HS-27A (cell line): Measurements from ENCODE around the gene MRPL18.
"Not testable (repeated sequence)": the region's sequence is repeated elsewhere in the genome, so short reads cannot be mapped to it uniquely, and the experiment has no call there.

Source experiments
- DNase-seq: peaks from one replicate; pipeline ENCODE4 v3.0.0-alpha.2; 2012; ENCODE audit warnings: low read depth, missing footprints

Gene MRPL18

GRCh38 chr6:159777240-159777904 is 12.9 kb upstream of the MRPL18 start:
- DNase-seq, result no peak

- DNase-seq, result no peak
Observed at GRCh38 chr6:159778131-159778530, 12.1 kb upstream of the MRPL18 start.

GRCh38 chr6:159778542-159779103 is 11.6 kb upstream of the MRPL18 start:
- DNase-seq, result no peak

- DNase-seq, result no peak
Observed at GRCh38 chr6:159788276-159788675, 2.0 kb upstream of the MRPL18 start.

GRCh38 chr6:159788753-159789376 is 1.4 kb upstream of the MRPL18 start:
- DNase-seq, result peak; percentile 14

- DNase-seq, result peak; percentile 99
Observed at GRCh38 chr6:159789377-159790148, 704 bp upstream of the MRPL18 start, which contains the start of gene TCP1. TCP1 (minus strand) TSS chr6:159789602; CDS start chr6:159789468, 134 bp downstream.

- no peak for DNase-seq
Observed at GRCh38 chr6:159790956-159791598, 810 bp downstream of the MRPL18 start.

GRCh38 chr6:159794976-159795375 is 4.7 kb downstream of the MRPL18 start:
- not testable (repeated sequence) for DNase-seq

GRCh38 chr6:159797554-159797953 is 7.3 kb downstream of the MRPL18 start:
- no peak for DNase-seq

GRCh38 chr6:159800141-159800865 is 10.0 kb downstream of the MRPL18 start, which contains the start of gene PNLDC1:
PNLDC1 (plus strand) TSS chr6:159800276; CDS start chr6:159800308, 32 bp downstream.
- no peak for DNase-seq

- DNase-seq, result no peak
Observed at GRCh38 chr6:159801935-159802334, 11.7 kb downstream of the MRPL18 start.

GRCh38 chr6:159804504-159804903 is 14.2 kb downstream of the MRPL18 start:
- no peak for DNase-seq

- no peak for DNase-seq
Observed at GRCh38 chr6:159805440-159806020, 15.3 kb downstream of the MRPL18 start.

- DNase-seq, result no peak
Observed at GRCh38 chr6:159806021-159806458, 15.8 kb downstream of the MRPL18 start.

GRCh38 chr6:159807150-159807858 is 17.0 kb downstream of the MRPL18 start:
- DNase-seq, result no peak

- DNase-seq, result no peak
Observed at GRCh38 chr6:159808647-159809046, 18.4 kb downstream of the MRPL18 start.

GRCh38 chr6:159809149-159809548 is 18.9 kb downstream of the MRPL18 start:
- no peak for DNase-seq

GRCh38 chr6:159813781-159814180 is 23.5 kb downstream of the MRPL18 start:
- DNase-seq, result no peak

- no peak for DNase-seq
Observed at GRCh38 chr6:159815410-159815809, 25.1 kb downstream of the MRPL18 start.

- DNase-seq, result not testable (repeated sequence)
Observed at GRCh38 chr6:159816775-159817174, 26.5 kb downstream of the MRPL18 start.
